Measurements from ENCODE around the gene DNMT1. TPM values are rescaled to one million over a fixed set of nuclear protein-coding genes. Genes with fewer than 3 reads are reported as not detected.
"Not testable (repeated sequence)": the region's sequence is repeated elsewhere in the genome, so short reads cannot be mapped to it uniquely, and the experiment has no call there.

The DNMT1 gene
- polyA plus RNA-seq, 3 donors: 8.3 to 41.1 (median 27.0) TPM

DNA sequence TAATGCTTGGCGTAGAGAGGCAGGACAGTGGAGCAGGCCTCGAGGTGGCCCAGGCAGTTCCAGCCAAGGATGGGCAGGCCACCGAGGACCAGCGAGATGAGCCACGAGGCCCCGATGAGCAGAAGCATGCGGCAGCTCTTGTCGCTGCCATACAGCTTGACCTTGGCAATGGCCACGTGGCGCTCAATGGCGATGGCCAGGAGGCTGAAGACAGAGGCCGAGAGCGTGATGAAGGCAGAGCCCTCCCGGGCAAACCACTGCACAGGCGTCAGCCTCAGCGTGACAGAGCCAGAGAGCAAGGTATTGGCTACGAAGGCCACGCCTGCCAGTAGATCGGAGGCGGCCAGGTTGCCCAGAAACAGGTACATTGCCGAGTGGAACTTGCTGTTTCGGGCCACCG is 29.6 kb upstream of the DNMT1 start:
- WGBS, 3 donors: 94 to 95% (median 95%) methylated on average over 23 of the region's 23 CpGs
- H3K27ac ChIP-seq (ENCODE audit: low read depth, low read length): no peak overlapping the region

DNA sequence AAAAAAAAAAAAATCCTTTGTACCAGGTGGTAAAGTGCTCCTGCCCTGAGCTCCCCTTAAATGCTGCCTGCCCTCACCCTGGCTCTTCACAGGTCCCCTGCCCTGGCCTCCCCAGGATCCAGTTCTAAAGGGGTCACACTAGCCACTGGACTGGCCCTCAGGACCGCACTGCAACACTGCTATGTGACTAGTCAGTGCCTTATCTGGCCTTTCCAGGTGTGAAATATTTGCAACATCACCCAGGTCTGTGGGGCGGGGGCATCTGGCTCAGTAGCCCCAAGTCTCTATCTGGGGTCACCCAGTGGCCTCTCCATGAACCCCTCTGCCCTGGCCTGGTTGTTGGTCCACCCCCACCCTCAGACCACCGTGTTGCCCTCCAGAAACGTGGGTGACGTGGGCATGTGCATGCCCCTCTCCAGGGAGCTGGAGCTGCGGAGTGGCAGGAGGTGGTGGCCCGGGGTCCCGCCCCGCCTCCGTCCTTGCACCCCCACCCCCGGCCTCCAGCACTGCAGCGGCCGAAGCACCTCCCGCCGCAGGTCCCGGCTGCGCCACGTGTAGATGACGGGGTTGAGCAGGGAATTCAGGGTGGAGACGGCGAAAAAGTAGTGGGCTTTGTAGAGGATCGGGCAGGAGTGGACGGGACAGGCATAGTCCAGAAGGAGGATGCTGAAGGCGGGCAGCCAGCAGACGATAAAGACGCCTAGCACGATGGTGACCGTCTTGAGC is 28.9 kb upstream of the DNMT1 start:
- H3K27ac ChIP-seq (ENCODE audit: low read depth, low read length): no peak overlapping the region
- WGBS, 3 donors: 92 to 96% (median 94%) methylated on average over 24 to 28 of the region's 28 CpGs

DNA sequence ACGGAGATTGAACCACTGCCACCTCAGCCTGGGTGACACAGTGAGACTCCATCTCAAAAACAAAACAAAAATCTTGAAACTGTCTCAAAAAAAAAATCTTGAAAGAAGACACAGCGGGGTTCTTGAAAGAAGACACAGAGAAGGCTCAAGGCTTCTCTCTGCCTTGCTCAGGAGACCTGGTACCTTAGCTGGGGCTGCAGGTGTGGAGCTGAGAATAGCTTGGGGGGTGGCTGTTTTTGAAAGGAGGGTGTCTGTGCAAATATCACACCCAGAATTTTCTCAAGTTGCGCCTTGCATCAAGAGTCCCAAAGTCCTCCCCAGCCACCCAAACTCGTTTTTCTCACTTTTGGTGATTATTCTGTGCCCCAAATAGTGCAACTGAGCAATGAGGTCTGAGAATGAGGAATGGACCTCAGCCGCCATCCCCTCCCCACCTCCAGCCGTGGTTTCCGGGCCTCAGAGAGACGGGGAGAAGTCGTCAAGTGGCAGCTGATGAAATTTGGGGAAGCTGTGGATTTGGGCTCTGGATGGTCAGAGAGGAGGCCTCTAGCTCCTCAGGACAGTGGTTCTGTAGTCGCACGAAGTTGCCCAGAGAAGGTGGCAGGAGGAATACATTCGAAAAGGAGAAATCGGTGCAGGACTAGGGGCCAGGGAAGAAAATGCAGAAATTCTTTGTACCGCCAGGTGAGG is 27.6 kb upstream of the DNMT1 start:
- 59 to 86% (median 66%) methylated on average over 14 of the region's 14 CpGs for WGBS, 3 donors
- no peak overlapping the region for H3K27ac ChIP-seq (ENCODE audit: low read depth, low read length)

DNA sequence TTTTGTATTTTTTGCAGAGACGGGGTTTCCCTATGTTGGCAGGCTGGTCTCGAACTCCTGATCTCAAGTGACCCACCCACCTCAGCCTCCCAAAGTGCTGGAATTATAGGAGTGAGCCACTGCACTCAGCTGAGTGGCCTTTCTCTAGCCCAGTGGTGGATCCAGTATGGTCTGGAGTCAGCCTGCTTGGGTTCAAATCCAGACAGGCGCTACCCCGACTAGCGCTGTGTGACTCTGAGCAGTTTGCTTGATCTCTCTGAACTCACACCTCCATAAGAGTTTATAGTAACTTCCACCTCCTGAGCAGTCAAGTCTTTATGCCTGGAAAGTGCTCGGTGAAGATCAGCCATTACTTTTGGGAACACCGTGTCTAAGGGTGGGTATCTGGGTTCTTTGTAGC is 25.9 kb upstream of the DNMT1 start:
- no peak overlapping the region for H3K27ac ChIP-seq (ENCODE audit: low read depth, low read length)
- 82 to 86% (median 84%) methylated on average over 7 of the region's 7 CpGs for WGBS, 3 donors

DNA sequence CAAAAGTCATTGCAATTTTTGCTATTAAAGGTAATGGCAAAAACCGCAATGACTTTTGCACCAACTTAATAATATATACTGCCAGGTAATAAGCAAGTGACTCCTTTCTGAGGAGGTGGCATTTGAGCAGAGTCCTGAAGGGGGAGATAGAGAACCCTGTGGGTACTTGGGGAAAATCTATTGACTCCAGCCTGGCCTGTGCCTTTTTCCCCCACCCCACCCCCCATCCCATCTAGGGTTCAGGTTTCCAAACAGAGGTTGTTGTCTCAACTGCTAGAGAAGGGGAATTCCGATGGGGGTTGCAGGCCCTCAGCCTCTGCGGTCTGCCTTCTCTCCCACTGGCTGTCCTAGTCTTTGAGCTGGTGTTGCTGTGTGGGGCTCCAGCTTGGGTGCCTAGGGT is 24.9 kb upstream of the DNMT1 start:
- WGBS, 3 donors: 24 to 51% (median 28%) methylated on average over 3 of the region's 3 CpGs
- no peak overlapping the region for H3K27ac ChIP-seq (ENCODE audit: low read depth, low read length)

DNA sequence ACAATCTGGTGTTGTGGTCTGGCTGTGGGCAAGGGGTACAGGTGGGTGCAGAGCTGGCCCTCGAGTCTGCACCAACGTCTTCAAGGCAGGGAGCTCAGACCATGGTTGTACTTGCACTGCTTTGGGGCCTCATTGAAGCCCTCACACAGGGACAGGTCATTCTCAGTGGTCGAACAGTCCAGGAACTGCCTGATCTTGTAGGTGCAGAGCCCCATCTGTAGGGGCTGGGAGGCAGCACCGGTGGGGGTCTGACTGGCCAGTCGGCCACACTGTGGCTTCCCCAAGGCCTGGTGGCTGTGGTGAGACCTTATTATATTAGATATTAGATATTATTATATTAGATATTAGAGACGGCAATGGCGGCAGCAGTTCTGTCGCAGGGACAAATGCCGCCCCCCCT is 22.3 kb upstream of the DNMT1 start:
- H3K27ac ChIP-seq (ENCODE audit: low read depth, low read length): no peak overlapping the region
- 83 to 94% (median 92%) methylated on average over 7 to 9 of the region's 9 CpGs for WGBS, 3 donors

DNA sequence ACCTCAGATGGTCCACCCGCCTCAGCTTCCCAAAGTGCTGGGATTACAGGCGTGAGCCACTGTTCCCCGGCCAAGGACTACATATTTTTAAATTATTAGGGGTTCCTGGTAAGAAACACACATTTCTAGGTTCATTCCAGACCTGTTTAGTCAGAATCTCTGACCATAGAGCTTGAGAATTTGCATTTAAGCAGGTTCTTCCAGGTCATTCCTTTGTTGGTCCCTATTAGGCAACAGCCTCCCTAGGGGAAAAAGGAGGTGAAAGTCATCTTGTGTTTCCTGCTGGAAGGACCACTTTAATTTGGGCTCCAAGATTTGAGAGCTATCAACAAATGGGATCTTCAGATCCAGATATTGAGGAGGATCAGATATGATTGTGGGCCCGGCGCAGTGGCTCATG is 20.0 kb upstream of the DNMT1 start:
- H3K27ac ChIP-seq (ENCODE audit: low read depth, low read length): no peak overlapping the region
- WGBS, 3 donors: 89 to 94% (median 94%) methylated on average over 5 of the region's 5 CpGs

DNA sequence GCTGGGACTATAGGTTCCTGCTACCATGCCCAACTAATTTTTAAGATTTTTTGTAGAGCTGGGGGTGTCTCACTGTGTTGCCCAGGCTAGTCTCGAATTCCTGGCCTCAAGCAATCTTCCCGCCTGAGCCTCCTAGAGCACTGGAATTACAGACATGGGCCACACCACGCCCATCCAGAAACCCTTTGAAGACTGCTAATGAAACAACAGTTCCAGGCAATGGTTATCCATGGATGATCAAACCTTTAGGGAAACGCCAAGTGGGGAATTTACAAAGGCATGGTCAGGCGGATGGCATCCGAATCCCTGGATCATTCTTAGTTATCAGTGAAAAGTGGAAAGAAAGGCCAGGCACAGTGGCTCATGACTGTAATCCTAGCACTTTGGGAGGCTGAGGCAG is 16.9 kb upstream of the DNMT1 start:
- WGBS, 3 donors: 83 to 96% (median 94%) methylated on average over 6 of the region's 6 CpGs
- no peak overlapping the region for H3K27ac ChIP-seq (ENCODE audit: low read depth, low read length)

DNA sequence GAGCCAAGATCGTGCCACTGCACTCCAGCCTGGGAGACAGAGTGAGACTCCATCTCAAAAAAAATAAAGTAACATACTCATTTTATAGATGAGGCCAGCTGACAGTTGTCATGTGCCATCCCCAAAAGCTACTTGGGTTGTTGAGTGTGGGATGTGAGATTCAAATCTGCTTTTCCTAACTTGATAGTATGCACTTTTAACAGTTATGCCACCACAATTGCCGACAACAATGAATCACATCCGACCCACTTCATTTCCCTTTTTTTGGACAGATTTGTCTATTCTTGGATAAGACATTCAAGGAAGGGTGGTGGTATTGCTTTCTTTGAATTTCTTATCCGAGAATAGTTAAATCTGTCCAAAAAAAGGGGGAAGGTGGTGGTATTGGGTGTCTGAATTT is 16.3 kb upstream of the DNMT1 start:
- 70 to 85% (median 76%) methylated on average over 4 of the region's 4 CpGs for WGBS, 3 donors

DNA sequence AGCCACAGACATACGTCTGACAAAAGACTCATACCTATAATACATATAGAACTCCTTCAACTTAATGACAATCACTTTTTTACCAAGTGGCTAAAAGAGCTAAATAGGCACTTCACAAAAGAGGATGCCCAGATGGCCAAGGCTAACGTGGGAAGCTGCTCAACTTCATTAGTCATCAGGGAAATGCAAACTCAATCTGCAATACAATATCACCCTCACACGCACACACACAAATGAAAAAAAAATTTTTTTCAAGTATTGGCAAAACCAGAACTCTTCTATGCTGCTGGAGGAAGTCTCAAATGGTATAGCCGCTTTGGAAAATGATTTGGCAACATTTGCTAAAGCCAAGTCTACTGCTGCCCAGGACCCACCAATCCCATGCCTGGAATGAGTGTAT is 14.6 kb upstream of the DNMT1 start:
- WGBS, 3 donors: 44 to 53% (median 47%) methylated on average over 4 of the region's 4 CpGs
- H3K27ac ChIP-seq (ENCODE audit: low read depth, low read length): no peak overlapping the region

More for the DNA sequence above, 16.3 kb upstream of the DNMT1 start:
- no peak overlapping the region for H3K27ac ChIP-seq (ENCODE audit: low read depth, low read length)

DNA sequence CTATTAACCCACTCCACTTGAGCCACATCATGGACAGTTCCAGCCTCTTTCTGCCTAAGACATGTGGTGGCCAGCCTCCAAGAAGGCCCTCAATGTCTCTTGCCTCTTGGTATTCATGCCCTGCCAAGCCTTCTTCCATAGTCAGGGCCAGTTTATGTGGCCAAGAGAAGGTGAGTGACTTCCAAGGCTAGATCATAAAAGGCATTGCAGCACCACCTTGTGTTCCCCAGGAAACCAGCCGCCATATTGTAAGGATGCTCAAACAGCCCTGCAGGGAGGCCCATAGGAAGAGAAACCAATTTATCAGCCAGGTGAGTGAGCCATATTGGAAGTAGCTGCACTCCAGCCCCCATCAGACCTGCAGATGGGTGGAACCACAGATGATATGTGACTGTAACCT is 12.3 kb upstream of the DNMT1 start:
- H3K27ac ChIP-seq (ENCODE audit: low read depth, low read length): no peak overlapping the region
- WGBS, 3 donors: 94 to 100% (median 100%) methylated on average over 1 of the region's 1 CpG

DNA sequence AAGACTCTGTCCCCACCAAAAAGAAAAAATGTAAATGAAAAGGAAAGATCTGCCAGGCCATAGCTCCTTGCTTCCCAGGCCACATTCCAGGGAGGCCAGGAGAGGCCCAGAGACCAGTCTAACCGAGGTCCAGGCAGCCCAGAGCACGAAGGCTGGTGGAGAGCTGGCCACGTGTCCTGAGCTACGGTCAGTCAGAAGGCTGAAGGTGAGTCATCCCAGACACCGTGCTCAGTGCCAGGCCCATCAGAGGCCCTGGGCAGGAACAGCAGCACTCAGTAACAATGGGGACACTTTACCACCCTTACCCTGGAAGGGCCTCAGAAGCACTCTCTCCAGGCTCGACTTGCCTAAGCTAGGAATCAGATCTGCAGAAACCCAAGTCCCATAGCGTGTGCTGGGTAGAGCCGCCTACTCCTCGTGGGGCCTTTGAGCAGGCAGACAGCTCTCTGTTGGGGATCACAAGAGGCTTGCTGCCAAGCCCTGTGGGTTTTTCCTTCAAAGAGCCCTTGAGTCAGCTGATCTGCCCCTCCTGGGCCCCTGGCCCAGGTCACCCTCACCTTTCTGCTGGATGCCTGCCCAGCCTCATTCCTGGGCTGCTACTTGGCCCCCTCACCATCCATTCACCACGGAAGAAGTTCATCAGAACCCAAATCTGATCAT is 11.6 kb upstream of the DNMT1 start:
- no peak overlapping the region for H3K27ac ChIP-seq (ENCODE audit: low read depth, low read length)
- WGBS, 3 donors: 84 to 89% (median 85%) methylated on average over 10 of the region's 10 CpGs

DNA sequence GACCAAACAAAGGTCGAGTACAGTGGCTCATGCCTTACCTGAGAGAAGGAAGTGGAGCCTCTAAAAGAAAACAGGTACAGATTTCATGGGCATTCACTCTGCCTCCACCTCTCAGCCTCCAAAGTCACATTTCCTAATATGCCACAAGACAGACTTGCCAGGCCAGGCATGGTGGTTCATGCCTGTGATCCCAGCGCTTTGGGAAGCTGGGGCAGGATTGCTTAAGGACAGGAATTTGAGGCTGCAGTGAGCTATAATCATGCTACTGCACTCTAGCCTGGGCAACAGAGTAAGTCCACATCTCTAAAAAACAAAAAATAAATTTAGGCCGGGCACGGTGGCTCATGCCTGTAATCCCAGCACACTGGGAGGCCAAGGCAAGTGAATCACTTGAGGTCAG is 10.9 kb upstream of the DNMT1 start:
- H3K27ac ChIP-seq (ENCODE audit: low read depth, low read length): no peak overlapping the region
- WGBS, 3 donors: 88 to 91% (median 89%) methylated on average over 4 of the region's 4 CpGs

DNA sequence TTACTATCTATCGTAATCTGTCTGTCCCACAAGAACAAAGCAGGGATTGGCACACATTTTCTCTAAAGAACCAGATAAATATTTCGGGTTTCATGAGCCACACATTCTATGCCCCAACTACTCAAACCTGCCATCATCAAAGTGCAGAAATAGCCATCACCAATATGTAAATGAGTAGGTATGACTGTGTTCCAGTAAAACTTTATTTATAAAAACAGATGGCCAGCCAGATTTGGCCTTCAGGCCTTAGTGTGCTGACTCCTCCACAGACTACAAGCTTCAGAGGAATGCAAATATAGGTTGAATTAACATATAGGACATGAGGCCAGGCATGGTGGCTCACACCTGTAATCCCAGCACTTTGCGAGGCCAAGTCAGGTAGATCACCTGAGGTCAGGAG is 8.9 kb upstream of the DNMT1 start:
- no peak overlapping the region for H3K27ac ChIP-seq (ENCODE audit: low read depth, low read length)
- 91 to 98% (median 95%) methylated on average over 3 of the region's 3 CpGs for whole genome bisulfite sequencing, 3 donors

DNA sequence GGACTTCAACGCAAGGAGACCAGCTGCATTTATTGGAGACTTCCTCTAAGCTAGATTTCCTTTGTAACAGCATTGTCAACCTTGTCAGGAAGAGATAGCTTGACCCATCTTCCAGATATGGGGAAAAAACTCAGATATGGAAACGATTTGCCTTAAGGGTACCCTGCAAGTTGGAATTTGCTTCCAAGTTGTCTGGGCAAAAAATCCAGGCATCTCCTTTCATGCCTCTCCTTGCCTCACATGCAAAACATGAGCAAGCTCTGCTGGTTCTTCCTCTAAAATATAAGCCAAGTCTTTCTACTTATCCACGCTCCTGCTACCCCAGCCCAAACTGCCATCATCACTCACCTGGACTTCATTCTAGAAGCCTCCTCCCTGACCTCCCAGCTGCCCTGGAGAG is 6.4 kb upstream of the DNMT1 start:
- no peak overlapping the region for H3K27ac ChIP-seq (ENCODE audit: low read depth, low read length)
- 62 to 78% (median 68%) methylated on average over 3 of the region's 3 CpGs for WGBS, 3 donors

DNA sequence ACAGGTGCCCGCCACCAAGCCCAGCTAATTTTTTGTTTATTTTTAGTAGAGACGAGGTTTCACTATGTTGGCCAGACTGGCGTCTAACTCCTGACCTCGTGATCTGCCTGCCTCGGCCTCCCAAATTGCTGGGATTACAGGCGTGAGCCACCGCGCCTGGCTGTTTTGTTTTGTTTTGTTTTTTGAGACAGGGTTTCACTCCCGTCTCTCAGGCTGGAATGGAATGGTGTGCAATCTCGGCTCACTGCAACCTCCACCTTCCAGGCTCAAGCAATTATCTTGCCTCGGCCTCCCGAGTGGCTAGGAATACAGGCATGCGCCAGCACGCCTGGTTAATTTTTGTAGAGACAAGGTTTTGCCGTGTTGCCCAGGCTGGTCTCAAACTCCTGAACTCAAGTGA is 5.3 kb upstream of the DNMT1 start:
- H3K27ac ChIP-seq (ENCODE audit: low read depth, low read length): not testable (repeated sequence)
- 86 to 96% (median 94%) methylated on average over 15 of the region's 15 CpGs for WGBS, 3 donors

DNA sequence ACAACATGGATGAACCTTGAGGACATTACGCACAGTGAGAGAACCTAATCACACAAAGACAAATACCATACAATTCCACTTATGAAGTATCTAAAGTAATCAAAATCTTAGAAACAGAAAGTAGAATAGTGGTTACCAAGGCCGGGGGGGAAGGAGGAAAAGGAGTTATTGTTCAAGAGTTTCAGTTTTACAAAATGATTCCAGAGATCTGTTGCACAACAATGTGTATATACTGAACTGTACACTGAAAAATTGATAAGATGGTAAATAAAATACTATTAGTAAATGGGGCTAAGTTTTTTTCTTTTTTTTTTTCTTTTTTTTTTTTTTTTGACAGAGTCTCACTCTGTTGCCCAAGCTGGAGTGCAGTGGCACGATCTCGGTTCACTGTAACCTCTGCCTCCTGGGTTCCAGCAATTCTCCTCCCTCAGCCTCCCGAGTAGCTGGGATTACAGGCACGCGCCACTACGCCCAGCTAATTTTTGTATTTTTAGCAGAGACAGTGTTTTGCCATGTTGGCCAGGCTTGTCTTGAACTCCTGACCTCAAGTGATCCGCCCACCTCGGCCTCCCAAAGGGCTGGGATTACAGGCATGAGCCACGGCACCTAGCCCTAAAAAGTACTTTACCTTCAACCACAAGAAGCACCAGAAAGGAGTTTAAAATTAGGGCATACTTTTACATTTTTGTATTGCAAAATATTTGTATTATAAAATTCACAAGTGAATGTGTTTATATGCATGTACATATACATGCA is 4.3 kb upstream of the DNMT1 start:
- 41 to 66% (median 47%) methylated on average over 11 of the region's 11 CpGs for WGBS, 3 donors
- not testable (repeated sequence) for H3K27ac ChIP-seq (ENCODE audit: low read depth, low read length)

DNA sequence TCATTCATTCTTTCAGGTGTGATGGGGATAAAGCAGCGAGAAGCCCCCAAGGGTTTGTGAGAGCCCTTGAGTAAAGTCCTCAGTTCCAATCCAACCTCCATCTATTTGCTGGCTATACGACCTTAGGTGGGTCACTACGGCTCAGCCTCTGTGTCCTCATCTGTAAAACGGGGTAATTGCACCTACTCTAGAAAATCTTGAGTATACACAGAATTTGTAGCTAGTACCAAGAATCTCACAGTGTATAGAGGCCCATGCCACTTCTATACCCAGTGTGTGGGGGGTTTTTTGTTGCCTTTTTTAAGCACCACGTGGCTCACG is 406 bp upstream of the DNMT1 start:
- no peak overlapping the region for H3K27ac ChIP-seq (ENCODE audit: low read depth, low read length)
- WGBS, 3 donors: 20 to 28% (median 28%) methylated on average over 6 of the region's 6 CpGs
